Neural progenitor cell (in vitro differentiated cells): ENCODE data around the gene SDK1. TPM values are rescaled to one million over a fixed set of nuclear protein-coding genes. Genes with fewer than 3 reads are reported as not detected.

Experiments
- DNase-seq: peaks from one replicate; pipeline ENCODE4 v3.0.0-alpha.2; 2016; ENCODE audit warnings: low spot score
- H2AFZ ChIP-seq: fragments of 200-600 bp; sonication (generic); replicated peaks from 2 replicates; pipeline ENCODE4 v1.6.1; 2016; ENCODE audit warnings: antibody characterized with exemption
- H3F3A ChIP-seq: fragments of 200-600 bp; sonication (generic); 2 replicates; pipeline ENCODE4 v1.6.1; 2016; ENCODE audit warnings: antibody characterized with exemption, low read depth
- H3K27ac ChIP-seq: fragments of 200-600 bp; sonication (generic); 2 replicates; pipeline ENCODE4 v1.5.1; 2016; ENCODE audit warnings: mild to moderate bottlenecking
- H3K27me3 ChIP-seq: fragments of 200-600 bp; sonication (generic); 2 replicates; pipeline ENCODE4 v1.6.1; 2016; ENCODE audit warnings: mild to moderate bottlenecking, moderate library complexity
- H3K36me3 ChIP-seq: fragments of 200-600 bp; sonication (generic); 2 replicates; pipeline ENCODE4 v1.5.1; 2016
- H3K4me1 ChIP-seq: fragments of 200-600 bp; sonication (generic); 2 replicates; pipeline ENCODE4 v1.6.1; 2016; ENCODE audit warnings: mixed run types
- H3K4me2 ChIP-seq: fragments of 200-600 bp; sonication (generic); 2 replicates; pipeline ENCODE4 v1.6.1; 2016
- H3K4me3 ChIP-seq: fragments of 200-600 bp; sonication (generic); 2 replicates; pipeline ENCODE4 v1.5.1; 2016
- H3K79me2 ChIP-seq: fragments of 200-600 bp; sonication (generic); 2 replicates; pipeline ENCODE4 v1.6.1; 2016; ENCODE audit warnings: low read depth
- H3K9ac ChIP-seq: fragments of 200-600 bp; sonication (generic); 2 replicates; pipeline ENCODE4 v1.6.1; 2016
- H3K9me3 ChIP-seq: fragments of 200-600 bp; sonication (generic); 2 replicates; pipeline ENCODE4 v1.5.1; 2016; ENCODE audit warnings: low read depth
- H4K20me1 ChIP-seq: fragments of 200-600 bp; sonication (generic); 2 replicates; pipeline ENCODE4 v1.6.1; 2016; ENCODE audit warnings: low read depth
- H3K27ac Mint-ChIP-seq: 3 replicates; pipeline ENCODE4 v1.8.0; 2021; ENCODE audit warnings: mixed read lengths
- H3K27me3 Mint-ChIP-seq: 2 replicates; pipeline ENCODE4 v1.8.0; 2022; ENCODE audit warnings: low read depth, mild to moderate bottlenecking, inconsistent platforms, moderate library complexity, mixed read lengths; ENCODE audit not compliant: insufficient read depth
- H3K36me3 Mint-ChIP-seq: 3 replicates; pipeline ENCODE4 v1.8.0; 2021; ENCODE audit warnings: mixed read lengths
- H3K4me1 Mint-ChIP-seq: 3 replicates; pipeline ENCODE4 v1.8.0; 2021; ENCODE audit warnings: mixed read lengths
- H3K4me3 Mint-ChIP-seq: 3 replicates; pipeline ENCODE4 v1.8.0; 2021; ENCODE audit warnings: mild to moderate bottlenecking, moderate library complexity, mixed read lengths
- H3K9me3 Mint-ChIP-seq: 3 replicates; pipeline ENCODE4 v1.8.0; 2020; ENCODE audit warnings: mixed read lengths
- CTCF ChIP-seq: fragments of 200-600 bp; sonication (generic); IDR thresholded peaks from 2 replicates; pipeline ENCODE4 v1.5.1; 2017; ENCODE audit warnings: antibody characterized with exemption, mild to moderate bottlenecking
- EZH2 ChIP-seq: fragments of 200-600 bp; sonication (generic); IDR thresholded peaks from 2 replicates; pipeline ENCODE4 v1.6.1; 2017; ENCODE audit warnings: antibody characterized with exemption, mild to moderate bottlenecking, moderate library complexity
- EZH2phosphoT487 ChIP-seq: fragments of 200-600 bp; sonication (generic); IDR thresholded peaks from 2 replicates; pipeline ENCODE4 v1.6.1; 2017; ENCODE audit warnings: antibody characterized with exemption
- total RNA-seq: library from RNA; depleted of rRNA; stranded (reverse); fragments of >200 nt; gene quantifications from 2 replicates; pipeline ENCODE4 v1.2.3, GENCODE V29; 2015; ENCODE audit warnings: low replicate concordance

Gene SDK1
- total RNA-seq, 1 donor from 2014 or later = 4.9 TPM

- Histone ChIP-seq H3K27ac (no peak overlapping the region), H3K4me3 (no peak overlapping the region), H3K4me1 (peaks cover 5% of the 10 kb centered on the region), H4K20me1 (no peaks in the 10 kb centered on the region), H3F3A (no peaks in the 10 kb centered on the region), H3K9ac (no peak overlapping the region), H2AFZ (no peak overlapping the region), H3K79me2 (no peaks in the 10 kb centered on the region), H3K36me3 (no peaks in the 10 kb centered on the region), H3K9me3 (no peaks in the 10 kb centered on the region), H3K4me2 (no peak overlapping the region), H3K27me3 (no peaks in the 10 kb centered on the region)
- H3K4me3 Mint-ChIP-seq = no peak overlapping the region
- no peaks in the 10 kb centered on the region for H3K36me3 Mint-ChIP-seq
- H3K27me3 Mint-ChIP-seq = peaks cover 6% of the 10 kb centered on the region
- peaks cover 2% of the 10 kb centered on the region for H3K9me3 Mint-ChIP-seq
- no peak for DNase-seq
- H3K4me1 Mint-ChIP-seq = peaks cover 15% of the 10 kb centered on the region
- no peak overlapping the region for H3K27ac Mint-ChIP-seq
- TF ChIP-seq CTCF (no peak), EZH2 (no peak), EZH2phosphoT487 (no peak)
These were observed 20.0 kb upstream of the SDK1 start for GRCh38 chr7:3280946-3281656.

GRCh38 chr7:3282457-3282856, 18.6 kb upstream of the SDK1 start:
- DNase-seq = no peak
- Mint-ChIP-seq H3K4me3 (no peak overlapping the region), H3K9me3 (peaks cover 2% of the 10 kb centered on the region), H3K36me3 (no peaks in the 10 kb centered on the region), H3K27me3 (peaks cover 8% of the 10 kb centered on the region), H3K27ac (peak overlapping the region; percentile 39), H3K4me1 (peaks cover 15% of the 10 kb centered on the region)
- Histone ChIP-seq H3K4me1 (peaks cover 5% of the 10 kb centered on the region), H3K27ac (no peak overlapping the region), H3K9ac (no peak overlapping the region), H3K4me3 (no peak overlapping the region), H3K36me3 (no peaks in the 10 kb centered on the region), H3K79me2 (no peaks in the 10 kb centered on the region), H4K20me1 (no peaks in the 10 kb centered on the region), H2AFZ (no peak overlapping the region), H3K4me2 (no peak overlapping the region), H3K27me3 (no peaks in the 10 kb centered on the region), H3F3A (no peaks in the 10 kb centered on the region), H3K9me3 (no peaks in the 10 kb centered on the region)
- no peak for TF ChIP-seq EZH2
- no peak for TF ChIP-seq CTCF
- TF ChIP-seq EZH2phosphoT487 = no peak

- H3K36me3 ChIP-seq = no peaks in the 10 kb centered on the region
- H3F3A ChIP-seq = no peaks in the 10 kb centered on the region
- H4K20me1 ChIP-seq = no peaks in the 10 kb centered on the region
- no peak overlapping the region for H2AFZ ChIP-seq
- no peaks in the 10 kb centered on the region for H3K27me3 ChIP-seq
- peaks cover 5% of the 10 kb centered on the region for H3K4me1 ChIP-seq
- no peak overlapping the region for H3K4me2 ChIP-seq
- H3K4me3 ChIP-seq = no peak overlapping the region
- H3K9me3 Mint-ChIP-seq = peaks cover 2% of the 10 kb centered on the region
- no peak overlapping the region for H3K4me3 Mint-ChIP-seq
- H3K9ac ChIP-seq = no peak overlapping the region
- H3K9me3 ChIP-seq = no peaks in the 10 kb centered on the region
- no peaks in the 10 kb centered on the region for H3K79me2 ChIP-seq
- H3K4me1 Mint-ChIP-seq = peaks cover 15% of the 10 kb centered on the region
- no peak for DNase-seq
- TF ChIP-seq CTCF (no peak), EZH2phosphoT487 (no peak), EZH2 (no peak)
- H3K27ac ChIP-seq = no peak overlapping the region
- no peaks in the 10 kb centered on the region for H3K36me3 Mint-ChIP-seq
- H3K27me3 Mint-ChIP-seq = peaks cover 8% of the 10 kb centered on the region
- H3K27ac Mint-ChIP-seq = no peak overlapping the region
These were observed 17.8 kb upstream of the SDK1 start for GRCh38 chr7:3283130-3283704.
